OCI-LY7 (cell line): ENCODE data around the gene PTPRT.

Source experiments
- EZH2phosphoT487 ChIP-seq: fragments of 200-600 bp; sonication (generic); IDR thresholded peaks from 2 replicates; pipeline ENCODE4 v1.6.1; 2018; ENCODE audit warnings: low read depth, borderline replicate concordance, mild to moderate bottlenecking, mixed run types, antibody characterized with exemption, low read length, moderate library complexity, mixed read lengths
- TF ChIP-seq, protein P1 (sequence below): fragments of 200-600 bp; sonication (generic); conservative IDR thresholded peaks from 2 replicates; pipeline ENCODE4 v1.5.1; 2014; ENCODE audit warnings: mild to moderate bottlenecking, antibody characterized with exemption, low read length, moderate library complexity, mixed read lengths

DNA sequence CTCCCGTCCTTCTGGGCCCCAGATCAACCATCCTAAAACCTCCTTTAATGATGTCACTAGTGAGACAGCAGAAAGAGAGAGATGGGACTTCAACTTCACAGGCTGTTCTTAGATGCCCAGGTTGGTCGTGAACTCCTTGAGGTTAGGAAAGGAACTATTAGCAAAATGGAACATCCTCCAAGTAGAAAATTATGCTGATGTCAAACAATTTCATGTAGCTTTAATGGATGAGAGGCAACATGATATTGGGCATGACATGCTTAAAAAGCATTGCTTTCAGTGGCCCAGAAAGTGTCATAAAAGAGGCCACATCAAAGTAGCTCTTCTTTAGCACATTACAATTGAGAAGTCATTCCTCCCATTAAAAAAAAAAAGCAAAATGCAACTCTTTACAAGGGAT lies 248.1 kb downstream of the PTPRT start:
- TF ChIP-seq, protein P1, sequence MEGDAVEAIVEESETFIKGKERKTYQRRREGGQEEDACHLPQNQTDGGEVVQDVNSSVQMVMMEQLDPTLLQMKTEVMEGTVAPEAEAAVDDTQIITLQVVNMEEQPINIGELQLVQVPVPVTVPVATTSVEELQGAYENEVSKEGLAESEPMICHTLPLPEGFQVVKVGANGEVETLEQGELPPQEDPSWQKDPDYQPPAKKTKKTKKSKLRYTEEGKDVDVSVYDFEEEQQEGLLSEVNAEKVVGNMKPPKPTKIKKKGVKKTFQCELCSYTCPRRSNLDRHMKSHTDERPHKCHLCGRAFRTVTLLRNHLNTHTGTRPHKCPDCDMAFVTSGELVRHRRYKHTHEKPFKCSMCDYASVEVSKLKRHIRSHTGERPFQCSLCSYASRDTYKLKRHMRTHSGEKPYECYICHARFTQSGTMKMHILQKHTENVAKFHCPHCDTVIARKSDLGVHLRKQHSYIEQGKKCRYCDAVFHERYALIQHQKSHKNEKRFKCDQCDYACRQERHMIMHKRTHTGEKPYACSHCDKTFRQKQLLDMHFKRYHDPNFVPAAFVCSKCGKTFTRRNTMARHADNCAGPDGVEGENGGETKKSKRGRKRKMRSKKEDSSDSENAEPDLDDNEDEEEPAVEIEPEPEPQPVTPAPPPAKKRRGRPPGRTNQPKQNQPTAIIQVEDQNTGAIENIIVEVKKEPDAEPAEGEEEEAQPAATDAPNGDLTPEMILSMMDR = no peak
- no peak for TF ChIP-seq EZH2phosphoT487
